ENCODE results near the gene AAMP.

- TF ChIP-seq CTCF (IDR thresholded peaks at IDR 0.05; ENCODE audit: poor library complexity) = no peak
- TF ChIP-seq EZH2phosphoT487 (IDR thresholded peaks at IDR 0.05; ENCODE audit: low read depth, severe bottlenecking, unreplicated experiment) = no peak
Measured at GRCh38 chr2:218229239-218229638, 40.7 kb downstream of the AAMP start.

Data from hepatocyte (in vitro differentiated cells).